H1 (cell line): Measurements from ENCODE around the gene NRTN. TPM values are rescaled to one million over a fixed set of nuclear protein-coding genes. Genes with fewer than 3 reads are reported as not detected.

Experiments used
- BACH1 ChIP-seq: IDR thresholded peaks from 2 replicates; pipeline ENCODE4 v1.6.1; 2012; ENCODE audit warnings: low read length, improper control_type of control experiment
- CBX5 ChIP-seq: fragments of 300-800, 300-1000 bp; sonication (generic); IDR thresholded peaks from 2 replicates; pipeline ENCODE4 v1.7.1; 2016; ENCODE audit warnings: antibody characterized with exemption, low read length, low read depth
- JUND ChIP-seq: IDR thresholded peaks from 2 replicates; pipeline ENCODE4 v1.6.1; 2011; ENCODE audit warnings: mild to moderate bottlenecking, improper control_type of control experiment, low read length
- polyA plus RNA-seq, 7 experiments: library from polyadenylated mRNA; depleted of rRNA in 3 of 7; stranded (reverse) in 5 of 7; unstranded in 2 of 7; fragments of >200 nt in 5 of 7; fragments of 200-250 nt in 2 of 7; gene quantifications; 1 replicate in 5 of 7; 2 replicates in 1 of 7; 4 replicates in 1 of 7; pipeline versions ENCODE4 v1.2.1 to v1.2.3, GENCODE V29; 2011 to 2013; ENCODE audit warnings: missing spikeins in 2 of 7, mixed read lengths in 2 of 7
- total RNA-seq: library from RNA; stranded (reverse); fragmentation: NEBNext Ultra II Directional; extraction: Animal tissue kit (Norgen Biotek cat#: 25700); gene quantifications from 2 replicates; pipeline ENCODE4 v1.2.1, GENCODE V29; 2021

Gene NRTN
- total and polyA plus RNA-seq, 2 of the 8 experiments (the other 6 are each of a cell fraction or from before 2014, with no cell fraction given): 3.9 to 5.3 TPM

GRCh38 chr19:5814852-5815246 is 10.0 kb downstream of the NRTN start (continued):
- TF ChIP-seq JUND (no peak), BACH1 (no peak), CBX5 (no peak)
